Skin epidermis (tissue), 12 donors: ENCODE data around the gene ALOX12B.

Source experiments
- H3K27ac ChIP-seq, 21 experiments: fragments of 200-600 bp; sonication (generic) in 11 of 21; one replicate each; pipeline ENCODE4 v1.5.0; 2020; ENCODE audit warnings: mild to moderate bottlenecking in 3 of 21, inconsistent platforms in 2 of 21, moderate library complexity in 2 of 21
- H3K4me3 ChIP-seq, 7 experiments: fragments of 200-600 bp; sonication (generic) in 2 of 7; one replicate each; pipeline ENCODE4 v1.5.0; 2020; ENCODE audit warnings: inconsistent platforms in 2 of 7, mild to moderate bottlenecking in 2 of 7, moderate library complexity in 1 of 7

ALOX12B gene

GRCh38 chr17:8087075-8087951 lies at the start of gene ALOX12B:
Gene ALOX12B, minus strand, starts transcription at chr17:8087716. Its CDS starts 274 bp downstream, at chr17:8087442.
- Histone ChIP-seq H3K4me3 (no peak within 1 kb of the TSS), H3K27ac (peak within 1 kb of the TSS in 5 of 21 experiments; percentile 11 to 77 (median 34))

- Histone ChIP-seq H3K27ac (no peak overlapping the region), H3K4me3 (no peak overlapping the region)
Observed at GRCh38 chr17:8133941-8134340, 46.4 kb upstream of the ALOX12B start.

- Histone ChIP-seq H3K27ac (no peak overlapping the region), H3K4me3 (no peak overlapping the region)
Observed at GRCh38 chr17:8133399-8133798, 45.9 kb upstream of the ALOX12B start.

- no peak overlapping the region for H3K4me3 ChIP-seq
- H3K27ac ChIP-seq: no peak overlapping the region
Observed at GRCh38 chr17:8131844-8132441, 44.4 kb upstream of the ALOX12B start.

- no peak overlapping the region for H3K27ac ChIP-seq
- H3K4me3 ChIP-seq: no peak overlapping the region
Observed at GRCh38 chr17:8128125-8128784, 40.7 kb upstream of the ALOX12B start.

GRCh38 chr17:8126491-8127066 lies 39.1 kb upstream of the ALOX12B start:
- Histone ChIP-seq H3K27ac (peak overlapping the region in 9 of 21 experiments; percentile 5 to 66 (median 26)), H3K4me3 (peak overlapping the region; percentile 41 to 65 (median 50))

GRCh38 chr17:8125947-8126490 lies 38.5 kb upstream of the ALOX12B start:
- H3K27ac ChIP-seq: peak overlapping the region in 7 of 21 experiments; percentile 6 to 66 (median 37)
- H3K4me3 ChIP-seq: peak overlapping the region; percentile 41 to 65 (median 50)

- Histone ChIP-seq H3K4me3 (peak overlapping the region; percentile 41 to 65 (median 50)), H3K27ac (peak overlapping the region in 3 of 21 experiments; percentile 6 to 66 (median 51))
Observed at GRCh38 chr17:8125154-8125946, 37.8 kb upstream of the ALOX12B start.

- Histone ChIP-seq H3K4me3 (peak overlapping the region in 6 of 7 experiments; percentile 1 to 65 (median 25)), H3K27ac (no peak overlapping the region)
Observed at GRCh38 chr17:8124350-8125153, 37.0 kb upstream of the ALOX12B start.

GRCh38 chr17:8123695-8124349 lies 36.3 kb upstream of the ALOX12B start, which contains the start of gene HES7:
Gene HES7, minus strand, starts transcription at chr17:8124106. Its CDS starts 22 bp downstream, at chr17:8124084.
- peak within 1 kb of the TSS in 2 of 21 experiments; percentile 5 to 13 for H3K27ac ChIP-seq

GRCh38 chr17:8122924-8123694 lies 35.6 kb upstream of the ALOX12B start:
- peak overlapping the region; percentile 22 to 65 (median 37) for H3K4me3 ChIP-seq
- peak overlapping the region in 2 of 21 experiments; percentile 5 to 13 for H3K27ac ChIP-seq

More at GRCh38 chr17:8123695-8124349, 36.3 kb upstream of the ALOX12B start, which contains the start of gene HES7:
- peak within 1 kb of the TSS; percentile 22 to 65 (median 37) for H3K4me3 ChIP-seq

- peak overlapping the region in 1 of 21 experiments; percentile 45 for H3K27ac ChIP-seq
- peak overlapping the region; percentile 22 to 65 (median 37) for H3K4me3 ChIP-seq
Observed at GRCh38 chr17:8122422-8122923, 35.0 kb upstream of the ALOX12B start.

- Histone ChIP-seq H3K4me3 (peak overlapping the region; percentile 22 to 65 (median 37)), H3K27ac (peak overlapping the region in 3 of 21 experiments; percentile 10 to 45 (median 15))
Observed at GRCh38 chr17:8121681-8122421, 34.3 kb upstream of the ALOX12B start.

- no peak overlapping the region for H3K27ac ChIP-seq
- peak overlapping the region; percentile 22 to 65 (median 37) for H3K4me3 ChIP-seq
Observed at GRCh38 chr17:8121407-8121680, 33.8 kb upstream of the ALOX12B start.

- H3K27ac ChIP-seq: peak overlapping the region in 2 of 21 experiments; percentile 30 to 37
- H3K4me3 ChIP-seq: peak overlapping the region; percentile 22 to 65 (median 37)
Observed at GRCh38 chr17:8120520-8121406, 33.2 kb upstream of the ALOX12B start.
